HepG2 (cell line): ENCODE measurements around the gene TCF3. TPM values are rescaled to one million over a fixed set of nuclear protein-coding genes. Genes with fewer than 3 reads are reported as not detected.
A peak's percentile ranks its signal among the peaks of the same experiment; 100 is the strongest.

Source experiments
- ATAC-seq: fragments of 200-7000 bp; cut with Tn5 transposase; 3 replicates; pipeline ENCODE4 v1.9.1; 2020; ENCODE audit warnings: mild to moderate bottlenecking, moderate library complexity
- BruUV-seq: library from RNA; stranded (reverse); fragments of 400-500 nt; replicated peaks from 2 replicates; lab custom pipeline; 2021; lab: Mats Ljungman, UMichigan
- CTCF ChIA-PET: fragments of 300-600 bp; formaldehyde crosslinking; extraction: SDS; loops from one replicate; lab custom pipeline; 2021; ENCODE audit warnings: low total read pairs, inconsistent platforms, low intra/inter-chr PET ratio; lab: Yijun Ruan, JAX
- POLR2A ChIA-PET: fragments of 350-600 bp; sonication (Branson Sonifier 250); formaldehyde crosslinking; loops from one replicate; lab custom pipeline; 2020; ENCODE audit warnings: antibody characterized with exemption, inconsistent platforms; lab: Yijun Ruan, JAX
- DNase-seq: peaks from one replicate; pipeline ENCODE4 v3.0.0-alpha.2; 2015; ENCODE audit warnings: low spot score
- FAIRE-seq: peaks from 3 replicates; lab custom pipeline; 2011; peaks lifted over from hg19 to GRCh38; lab: Jason Lieb, UNC
- H2AFZ ChIP-seq: one replicate; pipeline ENCODE4 v1.6.1; 2011; ENCODE audit warnings: low read length, inconsistent platforms
- H3K27ac ChIP-seq: fragments of 300-600 bp; 3 replicates; pipeline ENCODE4 v1.8.0; 2011; ENCODE audit warnings: mixed run types, mild to moderate bottlenecking, mixed read lengths, low read length, inconsistent platforms; ENCODE audit not compliant: insufficient read depth; ENCODE audit errors: extremely low read length
- H3K27me3 ChIP-seq, 2 experiments: fragments of 200-600 bp in 1 of 2; 2 replicates in 1 of 2; 3 replicates in 1 of 2; pipeline versions ENCODE4 v1.6.0 to v1.8.0; 2011; ENCODE audit warnings: low read length in 2 of 2, mild to moderate bottlenecking in 2 of 2, moderate library complexity in 2 of 2, inconsistent platforms in 1 of 2; ENCODE audit not compliant: insufficient read depth in 2 of 2, control insufficient read depth in 1 of 2
- H3K36me3 ChIP-seq, 2 experiments: fragments of 200-600 bp in 1 of 2; replicated peaks in 1 of 2; 2 replicates in 1 of 2; 3 replicates in 1 of 2; pipeline versions ENCODE4 v1.5.1 to v1.8.0; 2011; ENCODE audit warnings: low read length in 2 of 2, inconsistent platforms in 1 of 2; ENCODE audit not compliant: insufficient read depth in 2 of 2, control insufficient read depth in 1 of 2
- H3K4me1 ChIP-seq: 2 replicates; pipeline ENCODE4 v1.5.1; 2012; ENCODE audit warnings: low read length, inconsistent platforms; ENCODE audit not compliant: insufficient read depth
- H3K4me2 ChIP-seq: 2 replicates; pipeline ENCODE4 v1.6.0; 2011; ENCODE audit warnings: low read depth, low read length, inconsistent platforms
- H3K4me3 ChIP-seq, 3 experiments: fragments of 200-600 bp in 1 of 3; sonication (generic), shearing (Covaris generic) in 1 of 3; replicated peaks in 1 of 3; 2 replicates each; pipeline ENCODE4 v1.5.1; 2011 to 2016; ENCODE audit warnings: low read length in 3 of 3, inconsistent platforms in 2 of 3, low read depth in 2 of 3, mild to moderate bottlenecking in 2 of 3, control low read depth in 1 of 3, mixed read lengths in 1 of 3; ENCODE audit not compliant: insufficient read depth in 1 of 3
- H3K79me2 ChIP-seq: one replicate; pipeline ENCODE4 v1.6.1; 2011; ENCODE audit warnings: low read length, inconsistent platforms; ENCODE audit not compliant: insufficient read depth
- H3K9ac ChIP-seq: 2 replicates; pipeline ENCODE4 v1.6.0; 2011; ENCODE audit warnings: mild to moderate bottlenecking, low read depth, low read length, inconsistent platforms; ENCODE audit not compliant: insufficient read depth
- H3K9me3 ChIP-seq: 2 replicates; pipeline ENCODE4 v1.5.1; 2012; ENCODE audit warnings: mild to moderate bottlenecking, low read length
- H4K20me1 ChIP-seq: 2 replicates; pipeline ENCODE4 v1.6.0; 2011; ENCODE audit warnings: inconsistent platforms, mild to moderate bottlenecking, low read length, moderate library complexity; ENCODE audit not compliant: insufficient read depth
- CREB1 ChIP-seq, 2 experiments: fragments of 450-650 bp in 1 of 2; IDR thresholded peaks; 2 replicates each; pipeline ENCODE4 v1.6.1; 2016 to 2017; ENCODE audit warnings: control low read depth in 1 of 2, mild to moderate bottlenecking in 1 of 2, missing compliant biosample characterization in 1 of 2, missing genetic modification characterization in 1 of 2
- MAFF ChIP-seq: IDR thresholded peaks from 2 replicates; pipeline ENCODE4 v1.6.1; 2011; ENCODE audit warnings: low read depth, low read length, improper control_type of control experiment
- MLLT10 ChIP-seq: sonication (generic); formaldehyde crosslinking; IDR thresholded peaks from 2 replicates; pipeline ENCODE4 v1.4.0; 2020; ENCODE audit warnings: missing genetic modification reagents
- NR2F1 ChIP-seq, 2 experiments: fragments of 450-650 bp in 1 of 2; formaldehyde crosslinking in 1 of 2; IDR thresholded peaks; 2 replicates each; pipeline versions ENCODE4 v1.5.0 to v1.6.1; 2016 to 2020; ENCODE audit warnings: mild to moderate bottlenecking in 1 of 2, missing compliant biosample characterization in 1 of 2, missing genetic modification reagents in 1 of 2, moderate library complexity in 1 of 2
- RARG ChIP-seq: sonication (generic); formaldehyde crosslinking; IDR thresholded peaks from 2 replicates; pipeline ENCODE4 v1.4.0; 2020; ENCODE audit warnings: low read depth, mild to moderate bottlenecking, missing genetic modification reagents
- ZBTB14 ChIP-seq: sonication (generic); formaldehyde crosslinking; IDR thresholded peaks from 2 replicates; pipeline ENCODE4 v1.4.0; 2020; ENCODE audit warnings: missing genetic modification reagents
- ZFY ChIP-seq: sonication (generic); formaldehyde crosslinking; IDR thresholded peaks from 2 replicates; pipeline ENCODE4 v1.4.0; 2020; ENCODE audit warnings: missing genetic modification reagents
- ZIK1 ChIP-seq: sonication (generic); formaldehyde crosslinking; IDR thresholded peaks from 2 replicates; pipeline ENCODE4 v1.5.0; 2020; ENCODE audit warnings: mild to moderate bottlenecking, low read depth, missing genetic modification reagents, borderline replicate concordance
- ZKSCAN1 ChIP-seq: fragments of 150-350 bp; IDR thresholded peaks from 2 replicates; pipeline ENCODE4 v1.6.1; 2014; ENCODE audit warnings: low read length
- ZNF580 ChIP-seq: IDR thresholded peaks from 2 replicates; pipeline ENCODE4 v1.6.1; 2016; ENCODE audit warnings: low read depth, borderline replicate concordance
- ZNF776 ChIP-seq: sonication (generic); formaldehyde crosslinking; IDR thresholded peaks from 2 replicates; pipeline ENCODE4 v1.4.0; 2020; ENCODE audit warnings: mild to moderate bottlenecking, missing genetic modification reagents
- ZNF777 ChIP-seq: sonication (generic); formaldehyde crosslinking; IDR thresholded peaks from 2 replicates; pipeline ENCODE4 v1.4.0; 2020; ENCODE audit warnings: missing genetic modification reagents
- ZSCAN9 ChIP-seq: IDR thresholded peaks from 2 replicates; pipeline ENCODE4 v1.6.1; 2016; ENCODE audit warnings: borderline replicate concordance
- WGBS: methylation state at CpG from one replicate; pipeline ENCODE4 v1.1.6; 2017; ENCODE audit warnings: low lambda C conversion rate; 5-methylcytosine and 5-hydroxymethylcytosine counted together
- in situ Hi-C: cut with HindIII; loops from 2 replicates; pipeline ENCODE4 v1.10.0; 2017; ENCODE audit warnings: low pct_unique_long_range_greater_than_20kb; ENCODE audit not compliant: extremely low pct_ligation_motif_present
- intact Hi-C: fragments of 100-400 bp; cut with micrococcal nuclease; formaldehyde crosslinking; loops from one replicate; pipeline ENCODE4 v1.10.0; 2022; ENCODE audit not compliant: unreplicated experiment
- polyA plus RNA-seq, 8 experiments: library from polyadenylated mRNA; depleted of rRNA in 3 of 8; stranded (reverse) in 7 of 8; unstranded in 1 of 8; fragments of >200 nt; fragmentation: Illumina TruSeq in 4 of 8; extraction: Trizol in 4 of 8; gene quantifications; 2 replicates each; pipeline versions ENCODE4 v1.2.1 to v1.2.3, GENCODE V29; 2011 to 2016; ENCODE audit warnings: low read depth in 4 of 8, missing spikeins in 1 of 8, mixed read lengths in 1 of 8; ENCODE audit not compliant: insufficient read depth in 1 of 8
- total RNA-seq, 5 experiments: library from RNA; depleted of rRNA; stranded (reverse); fragments of >200 nt; fragmentation: Illumina TruSeq; extraction: Trizol; gene quantifications; 2 replicates each; pipeline ENCODE4 v1.2.3, GENCODE V29; 2016; ENCODE audit warnings: low read depth in 1 of 5
- TF ChIP-seq, protein P1 (sequence below): sonication (generic); formaldehyde crosslinking; IDR thresholded peaks from 2 replicates; pipeline ENCODE4 v1.4.0; 2020; ENCODE audit warnings: missing genetic modification reagents, mild to moderate bottlenecking, borderline replicate concordance

TCF3 gene
- total and polyA plus RNA-seq, 2 of the 13 experiments (the other 11 are each of a cell fraction or from before 2014, with no cell fraction given): 51.4 to 53.2 TPM

DNA sequence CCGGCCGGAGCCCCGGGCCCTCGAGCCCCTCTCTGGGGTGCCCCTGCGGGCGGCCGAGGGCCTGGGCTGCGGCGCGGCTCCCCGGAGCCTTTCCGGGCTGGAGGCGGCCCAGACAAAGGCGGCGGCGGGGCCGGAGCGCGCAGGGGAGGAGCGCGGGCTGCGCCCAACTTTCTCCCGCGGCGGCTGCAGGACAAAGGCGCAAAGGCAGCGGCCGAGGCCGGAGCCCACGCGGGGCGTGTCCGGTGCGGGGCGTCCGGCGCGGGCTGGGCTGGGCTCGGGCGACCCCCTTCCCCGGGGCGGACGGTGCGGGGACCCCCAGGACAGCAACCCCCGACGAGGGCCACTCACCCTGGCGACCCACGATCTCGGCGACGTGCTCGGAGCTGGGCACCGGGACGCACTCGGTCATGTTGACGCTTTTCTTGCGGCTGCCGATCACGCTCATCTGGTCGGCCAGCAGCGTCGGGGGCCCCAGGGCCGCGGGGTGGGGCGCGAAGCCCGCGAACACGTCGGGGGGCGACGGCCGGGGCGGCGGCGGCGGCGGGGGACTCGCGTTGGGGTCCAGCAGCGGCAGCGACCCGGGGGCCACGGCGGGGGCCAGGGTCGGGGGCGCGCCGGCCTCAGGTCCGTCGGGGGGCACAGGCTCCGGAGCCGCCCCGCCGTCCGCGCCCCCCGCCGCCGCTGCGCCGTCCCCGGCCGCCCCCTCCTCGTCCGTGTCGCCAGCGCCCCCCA, 85.1 kb downstream of the TCF3 start:
- Histone ChIP-seq H3K27me3 (peaks cover 0 to 8% of the 10 kb centered on the region in 2 experiments; a peak in 2 of 5 replicates), H4K20me1 (0 out of 2 replicates have a peak, but pooled peaks cover 6% of the 10 kb centered on the region), H3K4me3 (peak overlapping the region; percentile 72 to 81 (median 75); a peak in 5 of 6 replicates), H2AFZ (no peak overlapping the region), H3K4me1 (peaks cover 13% of the 10 kb centered on the region), H3K36me3 (peaks cover 0 to 3% of the 10 kb centered on the region in 2 experiments; a peak in 3 of 5 replicates), H3K27ac (no peak overlapping the region), H3K4me2 (peak overlapping the region; percentile 76), H3K9ac (peak overlapping the region; percentile 74), H3K79me2 (peaks cover 11% of the 10 kb centered on the region), H3K9me3 (no peaks in the 10 kb centered on the region)
- 2% methylated on average over 10 of the region's 108 CpGs for WGBS
- intact Hi-C loops (loop anchor here (2.0 kb wide), 1 partner anchor 20 kb away; no protein-coding TSS in a partner anchor), in situ Hi-C loops (no loop called here)
- BruUV-seq: TSS peak; percentile 50
- peak; percentile 43 for ATAC-seq
- POLR2A ChIA-PET: no interaction called here
- CTCF ChIA-PET: no interaction called here
- FAIRE-seq: no peak
- DNase-seq: no peak
- no peak for TF ChIP-seq RARG
- peak; percentile 95 for TF ChIP-seq ZNF777 (CRISPR knock-in tag)
- no peak for TF ChIP-seq ZBTB14
- no peak for TF ChIP-seq ZKSCAN1
- peak; percentile 66; the same call in 1 of the 2 replicates for TF ChIP-seq ZNF776 (CRISPR knock-in tag)
- 0 out of 2 replicates have a peak, but pooled peaks have one; percentile 43 for TF ChIP-seq ZIK1 (CRISPR knock-in tag)
- TF ChIP-seq ZNF580 (CRISPR knock-in tag): no peak
- TF ChIP-seq ZFY (CRISPR knock-in tag): peak; percentile 31; the same call in 1 of the 2 replicates
- TF ChIP-seq, protein P1, sequence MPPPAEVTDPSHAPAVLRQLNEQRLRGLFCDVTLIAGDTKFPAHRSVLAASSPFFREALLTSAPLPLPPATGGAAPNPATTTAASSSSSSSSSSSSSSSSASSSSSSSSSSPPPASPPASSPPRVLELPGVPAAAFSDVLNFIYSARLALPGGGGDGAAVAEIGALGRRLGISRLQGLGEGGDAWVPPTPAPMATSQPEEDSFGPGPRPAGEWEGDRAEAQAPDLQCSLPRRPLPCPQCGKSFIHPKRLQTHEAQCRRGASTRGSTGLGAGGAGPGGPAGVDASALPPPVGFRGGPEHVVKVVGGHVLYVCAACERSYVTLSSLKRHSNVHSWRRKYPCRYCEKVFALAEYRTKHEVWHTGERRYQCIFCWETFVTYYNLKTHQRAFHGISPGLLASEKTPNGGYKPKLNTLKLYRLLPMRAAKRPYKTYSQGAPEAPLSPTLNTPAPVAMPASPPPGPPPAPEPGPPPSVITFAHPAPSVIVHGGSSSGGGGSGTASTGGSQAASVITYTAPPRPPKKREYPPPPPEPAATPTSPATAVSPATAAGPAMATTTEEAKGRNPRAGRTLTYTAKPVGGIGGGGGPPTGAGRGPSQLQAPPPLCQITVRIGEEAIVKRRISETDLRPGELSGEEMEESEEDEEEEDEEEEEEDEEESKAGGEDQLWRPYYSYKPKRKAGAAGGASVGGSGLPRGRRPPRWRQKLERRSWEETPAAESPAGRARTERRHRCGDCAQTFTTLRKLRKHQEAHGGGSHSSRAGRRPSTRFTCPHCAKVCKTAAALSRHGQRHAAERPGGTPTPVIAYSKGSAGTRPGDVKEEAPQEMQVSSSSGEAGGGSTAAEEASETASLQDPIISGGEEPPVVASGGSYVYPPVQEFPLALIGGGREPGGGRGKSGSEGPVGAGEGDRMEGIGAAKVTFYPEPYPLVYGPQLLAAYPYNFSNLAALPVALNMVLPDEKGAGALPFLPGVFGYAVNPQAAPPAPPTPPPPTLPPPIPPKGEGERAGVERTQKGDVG (CRISPR knock-in tag): no peak
- TF ChIP-seq MLLT10 (CRISPR knock-in tag): no peak
- no peak for TF ChIP-seq CREB1 (IDR thresholded peaks at IDR 0.05)
- no peak for TF ChIP-seq CREB1 (CRISPR knock-in tag; IDR thresholded peaks at IDR 0.05)
- TF ChIP-seq NR2F1 (CRISPR knock-in tag; IDR thresholded peaks at IDR 0.05): no peak
- TF ChIP-seq MAFF: no peak
- TF ChIP-seq ZSCAN9 (CRISPR knock-in tag): no peak
